GM20000 (cell line): ENCODE data around the gene ACTR3.

Experiments
- DNase-seq: peaks from one replicate; pipeline ENCODE4 v3.0.0; 2012; ENCODE audit warnings: low spot score
- CTCF ChIP-seq: IDR thresholded peaks from 2 replicates; pipeline ENCODE4 v1.5.1; 2012; ENCODE audit warnings: mild to moderate bottlenecking, control low read depth; ENCODE audit errors: extremely low read depth, missing control alignments

Gene ACTR3

GRCh38 chr2:113848758-113849415 is 41.0 kb upstream of the ACTR3 start:
- no peak for TF ChIP-seq CTCF
- DNase-seq: no peak

DNA sequence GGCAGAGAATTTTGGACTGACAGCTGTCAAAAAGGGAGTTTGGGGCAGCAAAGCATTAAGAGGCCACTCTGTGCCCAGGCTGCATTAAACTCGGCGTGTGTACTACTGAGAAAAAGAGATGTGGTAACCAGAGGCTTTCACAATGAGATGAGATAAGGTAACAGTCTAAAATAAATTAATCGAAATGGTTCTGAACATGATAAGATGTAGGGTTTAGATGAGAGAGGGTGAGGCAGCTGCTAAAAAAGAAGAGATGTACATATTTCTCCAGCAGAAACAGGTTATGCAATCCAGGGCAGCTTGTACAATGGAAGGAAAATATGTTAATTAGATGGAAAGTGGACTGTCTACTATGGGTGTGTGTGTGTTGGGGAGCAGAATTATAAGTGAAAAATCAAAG is 39.2 kb upstream of the ACTR3 start:
- DNase-seq: no peak
- TF ChIP-seq CTCF: no peak

- TF ChIP-seq CTCF: no peak
- no peak for DNase-seq
These were observed 38.2 kb upstream of the ACTR3 start for GRCh38 chr2:113851640-113852039.

DNA sequence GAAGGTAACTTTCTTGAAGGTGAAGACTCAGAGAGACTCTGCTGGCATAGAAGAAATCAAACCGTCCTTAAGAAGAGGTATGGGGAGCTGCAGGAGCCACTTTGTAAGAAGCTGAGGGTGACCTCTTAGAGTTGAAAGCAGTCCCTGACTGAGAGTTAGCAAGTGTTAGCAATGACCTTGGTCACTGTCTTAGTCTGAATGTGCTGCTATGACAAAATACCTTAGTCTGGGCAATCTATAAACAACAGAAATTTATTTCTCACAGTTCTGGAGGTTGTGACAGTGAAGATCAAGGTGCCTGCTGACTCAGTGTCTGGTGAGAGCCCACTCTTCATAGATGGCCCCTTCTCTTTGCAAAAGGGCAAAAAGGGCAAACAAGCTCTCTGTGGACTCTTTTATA is 35.7 kb upstream of the ACTR3 start:
- no peak for DNase-seq
- TF ChIP-seq CTCF: no peak

DNA sequence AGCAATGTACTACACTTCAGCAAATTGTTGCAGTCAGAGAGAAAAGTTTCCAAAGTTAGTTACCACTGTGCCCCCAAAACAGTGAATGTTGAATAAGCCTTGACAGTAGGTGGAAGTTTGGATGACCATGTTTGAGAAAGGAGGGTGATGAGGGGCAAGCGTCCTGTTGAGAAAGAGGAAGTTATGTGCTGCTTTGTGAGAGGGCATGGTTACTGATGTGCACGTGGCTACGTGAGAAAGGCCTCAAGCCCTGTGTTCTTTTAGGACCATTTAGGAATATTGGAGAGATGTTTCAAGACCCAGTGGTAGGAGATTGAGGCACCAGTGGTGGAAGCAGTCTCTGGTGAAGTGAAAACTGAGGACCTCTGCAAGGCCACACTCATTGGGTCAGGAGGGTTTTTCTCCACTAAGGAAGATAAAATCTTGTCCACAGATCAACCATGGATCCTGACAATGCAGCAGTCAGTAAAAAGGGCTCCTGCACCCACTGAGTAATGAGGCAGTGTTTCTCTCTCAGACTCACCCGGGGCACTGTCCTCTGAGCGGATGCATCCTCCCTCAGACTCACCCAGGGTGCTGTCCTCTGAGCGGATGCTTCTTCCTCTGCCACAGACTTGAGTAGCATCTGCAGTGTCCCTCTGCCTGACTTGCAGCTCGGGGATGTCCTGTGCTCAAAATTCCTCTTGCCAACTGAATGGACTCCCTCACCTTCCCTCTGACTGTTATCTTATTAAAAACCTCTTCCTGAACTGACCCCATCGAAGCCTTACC is 34.7 kb upstream of the ACTR3 start:
- DNase-seq: no peak
- TF ChIP-seq CTCF: no peak

DNA sequence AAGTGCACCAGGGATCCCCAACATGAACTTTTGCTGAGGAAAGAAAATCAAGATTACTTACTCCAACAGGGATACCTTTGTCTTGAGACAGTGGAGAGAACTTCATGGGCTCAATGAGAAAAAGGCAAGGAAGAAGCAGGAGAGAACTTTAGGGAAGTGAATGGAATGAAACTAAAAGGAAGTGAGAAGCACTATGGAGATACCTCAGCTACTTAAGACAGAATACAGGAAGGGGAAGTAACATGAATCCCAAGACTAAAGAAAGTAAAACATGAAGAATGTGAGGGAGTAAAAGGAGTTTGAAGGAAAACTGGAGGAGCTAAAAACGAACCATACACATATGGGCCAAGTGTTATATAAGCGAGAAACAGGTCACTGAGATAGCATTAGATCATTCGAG is 32.4 kb upstream of the ACTR3 start:
- TF ChIP-seq CTCF: no peak
- DNase-seq: no peak

DNA sequence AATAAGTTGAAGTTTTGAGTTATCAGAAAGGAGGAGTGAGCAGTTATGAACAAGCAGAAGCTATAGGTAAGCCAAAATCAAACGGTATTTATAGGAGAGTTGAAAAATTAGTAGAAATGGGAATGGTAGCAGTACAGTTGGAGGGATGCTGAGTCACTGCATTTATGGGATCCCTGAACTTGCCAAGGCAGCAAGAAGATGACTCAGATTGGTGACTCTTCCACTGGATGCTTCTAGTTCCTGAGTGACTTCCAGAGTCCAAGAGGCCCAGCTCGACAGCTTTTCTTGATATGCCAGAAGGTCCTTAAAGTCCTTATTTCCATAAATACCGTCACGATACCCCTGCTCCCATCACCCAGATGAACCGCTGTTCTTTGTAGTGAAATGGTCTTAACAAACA is 31.1 kb upstream of the ACTR3 start:
- DNase-seq: no peak
- no peak for TF ChIP-seq CTCF
